ENCODE measurements around the gene MACC1. TPM values are rescaled to one million over a fixed set of nuclear protein-coding genes. Genes with fewer than 3 reads are reported as not detected.

The MACC1 gene
- total and polyA plus RNA-seq, 2 of the 13 experiments (the other 11 are each of a cell fraction or from before 2014, with no cell fraction given): 0.04 TPM; not detected in 1

DNA sequence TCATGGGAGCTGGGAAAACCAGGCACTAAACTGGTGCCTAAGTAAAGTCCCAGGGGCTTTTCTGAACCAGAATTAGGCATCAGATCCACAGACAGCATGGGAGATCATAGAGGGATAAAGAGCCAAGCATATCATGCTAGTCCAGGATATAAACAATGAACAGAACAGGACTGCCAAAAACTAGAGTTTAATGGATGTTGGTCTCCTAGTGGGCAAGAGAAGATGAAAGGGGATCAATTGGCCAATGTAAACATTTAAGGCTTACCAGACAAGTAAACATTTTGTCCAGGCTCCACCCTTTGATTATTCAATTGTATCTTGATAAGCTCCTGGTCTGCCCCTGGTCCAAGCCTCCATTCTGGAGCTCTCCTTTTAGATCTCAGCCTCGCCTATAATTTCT, 18.9 kb downstream of the MACC1 start:
- Histone ChIP-seq H3K9me3 (ENCODE audit: low read length) (no peaks in the 10 kb centered on the region), H3K4me1 (ENCODE audit: insufficient read depth, low read length) (peaks cover 11% of the 10 kb centered on the region), H3K4me2 (ENCODE audit: low read depth, low read length) (no peak overlapping the region), H3K36me3 (replicated peaks in 1 of 2; ENCODE audit: control insufficient read depth in 1 of 2, insufficient read depth in 2 of 2, low read length in 2 of 2) (no peaks in the 10 kb centered on the region), H2AFZ (ENCODE audit: low read length) (no peak overlapping the region), H3K79me2 (ENCODE audit: insufficient read depth, low read length) (no peaks in the 10 kb centered on the region), H3K9ac (ENCODE audit: insufficient read depth, low read depth, low read length) (no peak overlapping the region), H4K20me1 (ENCODE audit: insufficient read depth, low read length) (no peaks in the 10 kb centered on the region), H3K27ac (ENCODE audit: extremely low read length, insufficient read depth, low read length) (no peak overlapping the region), H3K27me3 (ENCODE audit: control insufficient read depth in 1 of 2, insufficient read depth in 2 of 2, low read length in 2 of 2) (no peaks in the 10 kb centered on the region), H3K4me3 (replicated peaks in 1 of 3; ENCODE audit: insufficient read depth in 1 of 3, low read depth in 2 of 3, low read length in 3 of 3) (no peak overlapping the region)
- FAIRE-seq (no peak), ATAC-seq (no peak), DNase-seq (ENCODE audit: low spot score) (no peak)
- no TSS peak for BruUV-seq (replicated peaks)
- POLR2A ChIA-PET: no interaction called here
- CTCF ChIA-PET (ENCODE audit: low intra/inter-chr PET ratio, low total read pairs): no interaction called here
- 79% methylated on average over 1 of the region's 1 CpG for WGBS (ENCODE audit: low lambda C conversion rate)
- in situ Hi-C loops (cut with HindIII; ENCODE audit: extremely low pct_ligation_motif_present, low pct_unique_long_range_greater_than_20kb): no loop called here
- intact Hi-C loops (cut with micrococcal nuclease; ENCODE audit: unreplicated experiment): no loop called here
- no peak for TF ChIP-seq DR1 (CRISPR knock-in tag; IDR thresholded peaks at IDR 0.05)
- TF ChIP-seq, protein P1, sequence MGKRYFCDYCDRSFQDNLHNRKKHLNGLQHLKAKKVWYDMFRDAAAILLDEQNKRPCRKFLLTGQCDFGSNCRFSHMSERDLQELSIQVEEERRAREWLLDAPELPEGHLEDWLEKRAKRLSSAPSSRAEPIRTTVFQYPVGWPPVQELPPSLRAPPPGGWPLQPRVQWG (CRISPR knock-in tag; IDR thresholded peaks at IDR 0.05; ENCODE audit: borderline replicate concordance, low read depth): no peak
- TF ChIP-seq, protein P2, sequence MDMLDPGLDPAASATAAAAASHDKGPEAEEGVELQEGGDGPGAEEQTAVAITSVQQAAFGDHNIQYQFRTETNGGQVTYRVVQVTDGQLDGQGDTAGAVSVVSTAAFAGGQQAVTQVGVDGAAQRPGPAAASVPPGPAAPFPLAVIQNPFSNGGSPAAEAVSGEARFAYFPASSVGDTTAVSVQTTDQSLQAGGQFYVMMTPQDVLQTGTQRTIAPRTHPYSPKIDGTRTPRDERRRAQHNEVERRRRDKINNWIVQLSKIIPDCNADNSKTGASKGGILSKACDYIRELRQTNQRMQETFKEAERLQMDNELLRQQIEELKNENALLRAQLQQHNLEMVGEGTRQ (IDR thresholded peaks at IDR 0.05; ENCODE audit: low read depth, low read length): no peak
- TF ChIP-seq, protein P2 (CRISPR knock-in tag; IDR thresholded peaks at IDR 0.05; ENCODE audit: borderline replicate concordance): no peak
- TF ChIP-seq KDM2A (CRISPR knock-in tag; IDR thresholded peaks at IDR 0.05; ENCODE audit: borderline replicate concordance, low read depth): no peak
- TF ChIP-seq AHDC1 (CRISPR knock-in tag; IDR thresholded peaks at IDR 0.05; ENCODE audit: borderline replicate concordance): no peak
- no peak for TF ChIP-seq NAIF1 (CRISPR knock-in tag; IDR thresholded peaks at IDR 0.05; ENCODE audit: borderline replicate concordance)
- no peak for TF ChIP-seq RFXANK (CRISPR knock-in tag; IDR thresholded peaks at IDR 0.05)
- no peak for TF ChIP-seq CEBPZ (IDR thresholded peaks at IDR 0.05; ENCODE audit: low read length)
- no peak for TF ChIP-seq PHF5A (CRISPR knock-in tag; IDR thresholded peaks at IDR 0.05; ENCODE audit: low read depth, unreplicated experiment)
